Epithelial cell of esophagus (primary cell): ENCODE data around the gene MMEL1.
A peak's percentile ranks its signal among the peaks of the same experiment; 100 is the strongest.

Experiments used
- DNase-seq: peaks from one replicate; pipeline ENCODE4 v3.0.0; 2010; ENCODE audit warnings: low read depth
- H3K4me3 ChIP-seq: 2 replicates; pipeline ENCODE4 v1.5.1; 2011; ENCODE audit warnings: mild to moderate bottlenecking, low read length, control low read depth
- CTCF ChIP-seq: IDR thresholded peaks from 2 replicates; pipeline ENCODE4 v1.5.1; 2011; ENCODE audit warnings: low read depth, mild to moderate bottlenecking, low read length, control low read depth, inconsistent platforms; ENCODE audit not compliant: insufficient read depth; ENCODE audit errors: missing control alignments

Gene MMEL1

GRCh38 chr1:2558861-2559260 lies 74.0 kb downstream of the MMEL1 start:
- no peak overlapping the region for H3K4me3 ChIP-seq
- DNase-seq = no peak
- no peak for TF ChIP-seq CTCF

DNA sequence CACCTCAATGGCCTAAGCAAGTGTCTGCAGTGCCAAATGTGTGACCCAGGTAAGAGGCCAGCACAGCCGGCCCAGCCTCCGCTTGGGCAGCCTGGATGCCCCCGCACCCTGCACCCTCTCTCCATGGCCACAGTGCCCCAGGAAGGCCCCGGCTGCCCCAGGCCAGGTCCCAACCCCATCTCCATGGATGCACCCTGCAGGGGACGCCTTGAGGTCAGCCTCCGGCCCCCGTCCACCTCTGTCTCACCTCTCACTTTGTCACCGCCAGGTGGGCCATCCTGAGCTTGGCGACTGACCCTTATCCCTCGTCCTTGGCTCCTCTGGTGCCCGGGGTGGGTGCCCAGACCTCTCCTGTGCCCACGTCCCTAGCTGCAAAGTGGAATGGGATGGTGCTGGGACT lies 74.4 kb downstream of the MMEL1 start:
- H3K4me3 ChIP-seq = no peak overlapping the region
- TF ChIP-seq CTCF = no peak
- no peak for DNase-seq

DNA sequence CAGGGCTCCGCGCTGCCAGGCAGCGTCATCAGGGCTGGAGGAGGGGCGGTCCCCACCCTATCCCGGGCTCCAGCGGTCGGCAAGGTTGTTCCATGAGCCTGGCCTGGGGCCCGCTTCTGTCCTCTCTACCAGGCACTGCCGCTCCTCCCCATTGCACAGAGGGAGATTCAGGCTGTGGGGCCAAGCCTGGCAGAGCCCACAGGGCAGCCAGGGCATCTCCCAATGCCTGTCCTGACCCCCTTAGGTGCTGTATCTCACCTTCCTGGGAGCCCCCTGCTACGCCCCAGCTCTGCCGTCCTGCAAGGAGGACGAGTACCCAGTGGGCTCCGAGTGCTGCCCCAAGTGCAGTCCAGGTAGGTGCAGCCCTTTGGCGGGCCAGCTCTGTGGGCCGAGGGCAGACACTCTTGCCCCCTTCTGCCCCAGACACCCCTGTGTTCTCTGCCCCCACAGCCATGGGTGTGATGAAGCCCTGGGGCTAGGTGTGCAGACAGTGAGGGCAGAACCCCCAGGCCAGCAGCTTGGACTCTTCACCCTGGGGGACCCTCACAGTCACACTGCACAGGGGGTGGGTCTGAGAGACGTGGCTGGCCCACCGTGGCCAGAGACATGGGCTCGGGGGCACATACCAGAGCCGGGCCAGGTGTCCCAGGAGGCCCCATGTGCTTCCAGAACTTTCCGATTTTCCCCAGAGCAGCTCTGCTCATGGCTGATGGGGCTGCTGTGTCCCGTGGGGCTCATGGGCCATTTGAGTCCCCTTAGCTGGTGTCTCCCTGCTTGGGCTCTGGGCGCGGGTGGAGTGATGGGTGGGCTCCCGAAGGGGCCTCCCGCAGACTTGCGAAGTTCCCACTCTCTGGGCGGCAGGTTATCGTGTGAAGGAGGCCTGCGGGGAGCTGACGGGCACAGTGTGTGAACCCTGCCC lies 75.1 kb downstream of the MMEL1 start:
- no peak overlapping the region for H3K4me3 ChIP-seq

DNA sequence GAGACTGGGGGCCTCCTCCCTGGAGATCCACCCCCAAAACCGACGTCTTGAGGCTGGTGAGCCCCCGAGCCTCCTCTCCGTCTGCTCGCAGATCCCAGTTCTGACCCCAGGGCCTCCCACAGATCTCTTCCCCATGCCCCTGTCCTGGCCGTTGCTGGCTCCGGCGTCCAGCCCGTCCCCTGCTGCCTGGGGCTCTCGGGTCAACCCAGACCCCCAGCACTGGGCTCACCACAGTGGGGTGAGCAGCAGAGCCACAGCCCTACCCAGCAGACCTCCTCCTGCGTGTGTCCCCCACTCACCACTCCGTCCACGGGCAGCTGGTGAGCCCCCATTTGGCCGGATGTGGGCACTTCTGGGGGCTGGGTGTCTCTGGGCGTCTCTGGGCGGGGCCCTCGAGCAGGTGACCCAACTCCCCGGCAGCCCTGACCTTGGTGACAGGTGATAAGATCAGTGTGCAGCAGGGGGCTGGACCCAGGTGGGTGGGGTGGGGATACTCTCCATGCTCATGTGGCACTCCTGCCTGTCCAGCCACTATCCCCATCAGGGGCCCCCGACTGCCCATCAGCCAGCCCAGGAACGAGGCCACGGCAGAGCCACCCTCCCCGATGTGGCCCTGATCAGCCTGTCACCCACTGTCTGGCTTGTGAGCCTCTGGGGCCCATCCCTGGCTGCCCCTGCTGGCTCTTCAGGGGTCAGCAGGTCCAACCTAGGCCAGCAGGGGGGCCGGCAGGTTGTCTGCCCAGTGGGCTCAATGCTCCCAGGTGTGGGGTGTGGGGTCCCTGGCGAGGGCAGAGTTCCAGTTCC lies 75.9 kb downstream of the MMEL1 start:
- TF ChIP-seq CTCF = no peak
- no peak for DNase-seq
- peak overlapping the region; percentile 59 for H3K4me3 ChIP-seq

More for the DNA sequence above, 75.1 kb downstream of the MMEL1 start:
- DNase-seq = no peak
- TF ChIP-seq CTCF = no peak

- TF ChIP-seq CTCF = no peak
- DNase-seq = peak; percentile 40
Observed at GRCh38 chr1:2556277-2556677, 76.5 kb downstream of the MMEL1 start, which contains the start of gene TNFRSF14. Gene TNFRSF14 (plus strand): TSS chr1:2556371. CDS start chr1:2556665, 294 bp downstream.

DNA sequence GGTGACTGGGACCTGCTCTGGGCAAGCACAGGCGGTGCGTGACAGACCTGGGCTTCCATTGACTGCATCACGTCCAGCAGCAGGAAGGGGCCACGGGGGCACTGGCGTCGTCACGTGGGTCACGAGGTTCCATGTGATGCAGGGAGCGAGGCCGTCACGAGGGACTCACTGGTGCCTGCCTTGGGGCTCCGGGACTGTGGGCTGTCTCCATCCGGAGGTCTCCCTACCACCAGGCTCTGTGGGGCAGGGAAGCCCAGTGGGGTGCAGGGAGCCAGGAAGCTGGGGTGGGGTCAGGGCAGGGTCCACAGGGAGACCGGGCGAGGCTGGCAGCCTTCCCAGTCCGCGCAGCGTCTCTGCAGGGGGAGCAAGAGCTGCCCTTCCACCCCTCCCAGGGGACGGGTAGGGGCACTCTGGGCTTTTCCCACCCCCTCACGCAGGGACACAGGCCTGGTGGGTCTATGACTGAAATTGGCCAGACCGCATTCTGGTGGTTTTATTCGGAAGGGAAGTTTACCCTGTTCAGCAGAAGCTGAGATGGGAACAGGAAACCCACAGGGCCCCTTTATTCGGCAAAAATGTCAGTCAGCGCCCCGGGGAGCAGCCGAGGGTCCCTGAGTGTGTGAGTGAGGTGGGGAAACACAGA lies 77.1 kb downstream of the MMEL1 start:
- no peak for TF ChIP-seq CTCF
- DNase-seq = no peak
- peak overlapping the region; percentile 59 for H3K4me3 ChIP-seq

More at GRCh38 chr1:2556277-2556677, 76.5 kb downstream of the MMEL1 start, which contains the start of gene TNFRSF14:
- peak within 1 kb of the TSS; percentile 59 for H3K4me3 ChIP-seq
